Retina (tissue), 1 donor: ENCODE measurements around the gene EEF1A2.

ENCODE experiments used
- DNase-seq: peaks from one replicate; pipeline ENCODE4 v3.0.0-alpha.2; 2016

EEF1A2 gene

GRCh38 chr20:63447320-63447719 lies 51.6 kb downstream of the EEF1A2 start:
- no peak for DNase-seq

DNA sequence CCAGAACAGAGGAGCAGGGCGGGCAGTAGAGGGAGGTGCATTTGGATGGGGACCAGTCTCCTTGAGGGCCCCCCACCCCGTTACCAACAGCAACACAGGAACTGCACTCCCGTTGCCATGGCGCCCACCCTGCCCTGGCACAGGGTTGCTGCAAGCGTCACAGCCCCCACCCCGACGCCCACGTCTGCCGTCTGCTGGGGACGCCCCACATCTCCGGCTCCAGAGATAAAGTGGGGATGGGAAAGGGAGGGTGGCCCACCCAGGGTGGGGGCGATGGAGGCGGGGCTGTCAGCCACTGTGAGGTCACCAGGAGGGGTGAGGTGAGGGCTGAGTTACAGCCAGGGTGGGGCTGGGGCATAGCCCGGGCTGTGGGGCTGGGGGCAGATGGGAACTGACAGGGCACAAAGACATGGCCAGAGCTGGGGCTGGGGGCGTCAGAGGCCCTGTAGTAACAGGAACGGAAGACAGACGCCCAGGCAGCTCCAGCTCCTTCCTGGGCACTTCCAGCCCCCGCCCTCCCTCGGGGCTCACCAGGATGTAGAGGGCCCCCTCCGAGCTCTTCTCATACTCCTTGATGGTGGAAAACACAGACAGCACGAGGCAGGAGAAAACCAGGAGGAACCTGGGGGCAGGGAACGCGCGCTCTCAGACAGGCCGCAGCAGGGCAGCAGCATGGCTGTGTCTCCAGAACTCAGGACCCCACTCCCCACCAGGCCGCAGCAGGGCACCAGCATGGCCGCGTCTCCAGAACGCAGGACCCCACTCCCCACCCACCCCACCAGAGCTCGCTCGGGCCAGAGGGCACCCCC lies 52.5 kb downstream of the EEF1A2 start:
- no peak for DNase-seq

- DNase-seq, result no peak
Observed at GRCh38 chr20:63445075-63445734, 53.7 kb downstream of the EEF1A2 start.

GRCh38 chr20:63444548-63444947 lies 54.3 kb downstream of the EEF1A2 start:
- no peak for DNase-seq

- DNase-seq, result no peak
Observed at GRCh38 chr20:63443606-63444395, 55.1 kb downstream of the EEF1A2 start.

- DNase-seq, result no peak
Observed at GRCh38 chr20:63442100-63442493, 56.8 kb downstream of the EEF1A2 start.

- no peak for DNase-seq
Observed at GRCh38 chr20:63441136-63442099, 57.5 kb downstream of the EEF1A2 start.

- DNase-seq, result no peak
Observed at GRCh38 chr20:63440366-63440955, 58.4 kb downstream of the EEF1A2 start.

DNA sequence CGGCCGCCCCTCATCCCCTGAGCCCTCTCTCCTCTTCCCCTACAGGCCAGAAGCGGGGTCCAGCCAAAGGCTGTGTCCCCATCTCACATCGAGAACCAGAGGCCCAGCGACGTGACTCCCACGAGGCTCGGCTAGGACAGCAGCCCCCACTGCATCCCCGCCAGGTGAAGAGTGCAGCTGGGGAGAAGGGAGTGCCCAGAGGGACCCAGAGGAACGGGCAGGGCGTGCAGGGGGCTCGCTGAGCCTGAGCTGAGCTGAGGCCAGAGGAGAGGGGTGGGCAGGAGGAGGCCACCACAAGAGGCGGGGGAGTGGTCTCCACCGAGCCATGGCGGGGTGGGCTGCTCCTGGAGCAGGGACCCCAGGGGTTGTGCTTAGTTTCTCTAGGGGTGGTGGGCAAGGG lies 59.0 kb downstream of the EEF1A2 start:
- no peak for DNase-seq

DNA sequence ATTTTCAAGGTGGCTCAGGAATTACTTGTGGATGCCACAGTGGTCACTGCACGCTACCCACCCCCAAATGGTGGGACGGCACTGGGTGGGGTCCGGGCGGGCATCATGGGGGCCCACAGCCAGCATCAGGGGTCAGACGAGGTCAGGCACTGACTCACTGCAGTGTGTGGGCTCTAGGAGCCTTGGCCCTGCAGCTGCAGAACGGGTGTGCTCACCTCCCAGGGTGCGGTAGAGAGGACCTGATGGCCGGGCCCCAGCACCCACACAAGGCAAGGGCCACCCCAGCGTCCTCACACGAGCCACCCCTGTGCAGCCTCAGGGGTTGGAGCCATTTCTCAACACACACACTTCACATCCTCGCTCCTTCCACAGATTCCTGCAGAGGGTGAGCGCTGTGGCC lies 60.8 kb downstream of the EEF1A2 start:
- DNase-seq, result no peak
